ENCODE results near the gene SLC11A2.

GRCh38 chr12:51005671-51006070 lies 20.5 kb downstream of the SLC11A2 start:
- TF ChIP-seq FOXK2 (IDR thresholded peaks at IDR 0.05) (no peak), ELF4 (IDR thresholded peaks at IDR 0.05) (no peak), FOXM1 (IDR thresholded peaks at IDR 0.05; ENCODE audit: borderline replicate concordance) (no peak), TARDBP (IDR thresholded peaks at IDR 0.05) (no peak), PKNOX1 (IDR thresholded peaks at IDR 0.05) (no peak), BHLHE40 (IDR thresholded peaks at IDR 0.05; ENCODE audit: borderline replicate concordance) (no peak)

Data from HEK293T (cell line).